ENCODE results near the gene SERAC1. TPM values are rescaled to one million over a fixed set of nuclear protein-coding genes. Genes with fewer than 3 reads are reported as not detected.
A peak's percentile ranks its signal among the peaks of the same experiment; 100 is the strongest.

The SERAC1 gene
- total RNA-seq, 1 donor from 2014 or later = 6.5 TPM

GRCh38 chr6:158076548-158076947 is 91.5 kb downstream of the SERAC1 start:
- no peak for DNase-seq

GRCh38 chr6:158073776-158074175 is 94.3 kb downstream of the SERAC1 start:
- DNase-seq = no peak

- DNase-seq = peak; percentile 11
Measured at GRCh38 chr6:158072083-158072721, 95.9 kb downstream of the SERAC1 start.

GRCh38 chr6:158071121-158072082 is 96.7 kb downstream of the SERAC1 start:
- DNase-seq = no peak

- no peak for DNase-seq
Measured at GRCh38 chr6:158070513-158070912, 97.5 kb downstream of the SERAC1 start.

GRCh38 chr6:158069800-158070195 is 98.3 kb downstream of the SERAC1 start:
- no peak for DNase-seq

GRCh38 chr6:158068893-158069799 is 98.9 kb downstream of the SERAC1 start:
- DNase-seq = no peak

GRCh38 chr6:158068156-158068892 is 99.7 kb downstream of the SERAC1 start:
- DNase-seq = no peak

- DNase-seq = no peak
Measured at GRCh38 chr6:158067436-158068015, 100.5 kb downstream of the SERAC1 start.

GRCh38 chr6:158066136-158066781 is 101.8 kb downstream of the SERAC1 start:
- DNase-seq = no peak

- no peak for DNase-seq
Measured at GRCh38 chr6:158064725-158065251, 103.3 kb downstream of the SERAC1 start.

- DNase-seq = no peak
Measured at GRCh38 chr6:158063736-158064135, 104.3 kb downstream of the SERAC1 start.

GRCh38 chr6:158061709-158062461 is 106.2 kb downstream of the SERAC1 start:
- DNase-seq = no peak

GRCh38 chr6:158061361-158061708 is 106.7 kb downstream of the SERAC1 start:
- no peak for DNase-seq

GRCh38 chr6:158060455-158061360 is 107.4 kb downstream of the SERAC1 start:
- peak; percentile 86 for DNase-seq
